Measurements from ENCODE around the gene EFNA5. TPM values are rescaled to one million over a fixed set of nuclear protein-coding genes. Genes with fewer than 3 reads are reported as not detected.

EFNA5 gene
- total and polyA plus RNA-seq, 2 of the 8 experiments (the other 6 are each of a cell fraction or from before 2014, with no cell fraction given): 9.6 to 21.8 TPM

- TF ChIP-seq CHD7 (IDR thresholded peaks at IDR 0.05; ENCODE audit: insufficient replicate concordance, low read length) (no peak), TEAD4 (IDR thresholded peaks at IDR 0.05; ENCODE audit: low read depth, low read length) (no peak), EGR1 (IDR thresholded peaks at IDR 0.05; ENCODE audit: borderline replicate concordance, low read depth, low read length) (no peak), RNF2 (IDR thresholded peaks at IDR 0.05; ENCODE audit: borderline replicate concordance, low read depth, low read length, missing control alignments, poor library complexity, severe bottlenecking) (no peak), CTBP2 (IDR thresholded peaks at IDR 0.05; ENCODE audit: borderline replicate concordance, insufficient read depth, insufficient read length, low read length) (no peak), SUZ12 (IDR thresholded peaks at IDR 0.05; ENCODE audit: low read length) (no peak), YY1 (IDR thresholded peaks at IDR 0.05; ENCODE audit: low read depth, low read length) (no peak), NRF1 (IDR thresholded peaks at IDR 0.05; ENCODE audit: low read depth, low read length) (no peak), GTF2F1 (IDR thresholded peaks at IDR 0.05; ENCODE audit: borderline replicate concordance, low read depth, low read length) (no peak), BRCA1 (IDR thresholded peaks at IDR 0.05; ENCODE audit: low read depth, low read length) (no peak), BCL11A (IDR thresholded peaks at IDR 0.05; ENCODE audit: low read depth in 2 of 2, low read length in 2 of 2) (no peak), TBP (IDR thresholded peaks at IDR 0.05; ENCODE audit: low read depth, low read length) (no peak)
Measured at GRCh38 chr5:107437154-107437553, 233.6 kb downstream of the EFNA5 start (continued).

All from H1 (cell line).